Skeletal muscle tissue (tissue), 4 donors: Measurements from ENCODE around the gene FBXL7. TPM values are rescaled to one million over a fixed set of nuclear protein-coding genes. Genes with fewer than 3 reads are reported as not detected.

ENCODE experiments used
- H3K27ac ChIP-seq: one replicate; pipeline ENCODE4 v1.7.0; 2013; ENCODE audit warnings: mild to moderate bottlenecking, low read depth, low read length, inconsistent platforms
- H3K27me3 ChIP-seq, 3 donors: one replicate each; pipeline ENCODE4 v1.7.0; 2013; ENCODE audit warnings: low read length in 3 of 3; ENCODE audit not compliant: control insufficient read depth in 3 of 3, insufficient read depth in 3 of 3
- H3K36me3 ChIP-seq, 3 donors: one replicate each; pipeline ENCODE4 v1.7.0; 2013; ENCODE audit warnings: low read length in 3 of 3; ENCODE audit not compliant: control insufficient read depth in 3 of 3, insufficient read depth in 3 of 3
- H3K4me1 ChIP-seq, 3 donors: one replicate each; pipeline ENCODE4 v1.7.0; 2013; ENCODE audit warnings: low read length in 3 of 3, mild to moderate bottlenecking in 3 of 3; ENCODE audit not compliant: control insufficient read depth in 3 of 3, insufficient read depth in 3 of 3
- H3K4me3 ChIP-seq, 3 donors: one replicate each; pipeline ENCODE4 v1.7.0; 2013; ENCODE audit warnings: low read length in 3 of 3
- H3K9ac ChIP-seq, 3 donors: one replicate each; pipeline ENCODE4 v1.7.0; 2013; ENCODE audit warnings: low read length in 3 of 3, mild to moderate bottlenecking in 3 of 3, moderate library complexity in 2 of 3, low read depth in 1 of 3
- H3K9me3 ChIP-seq, 3 donors: one replicate each; pipeline ENCODE4 v1.7.0; 2013; ENCODE audit warnings: low read length in 3 of 3; ENCODE audit not compliant: control insufficient read depth in 3 of 3
- total RNA-seq: library from RNA; depleted of rRNA; stranded (reverse); fragments of >200 nt; gene quantifications from one replicate; pipeline ENCODE4 v1.2.3, GENCODE V29; 2014
- donor health status: Osteomylitis.

Gene FBXL7
- total RNA-seq, 1 donor from 2014 or later = 3.7 TPM

- Histone ChIP-seq H3K4me3 (no peak overlapping the region), H3K9ac (no peak overlapping the region), H3K9me3 (no peaks in the 10 kb centered on the region), H3K36me3 (no peaks in the 10 kb centered on the region), H3K27me3 (no peaks in the 10 kb centered on the region), H3K4me1 (no peaks in the 10 kb centered on the region), H3K27ac (no peak overlapping the region)
These were observed 456.6 kb downstream of the FBXL7 start for GRCh38 chr5:15956622-15957021.

GRCh38 chr5:15957124-15957523 lies 457.1 kb downstream of the FBXL7 start:
- Histone ChIP-seq H3K27me3 (no peaks in the 10 kb centered on the region), H3K36me3 (no peaks in the 10 kb centered on the region), H3K9ac (no peak overlapping the region), H3K9me3 (no peaks in the 10 kb centered on the region), H3K4me3 (no peak overlapping the region), H3K4me1 (no peaks in the 10 kb centered on the region), H3K27ac (no peak overlapping the region)

- no peak overlapping the region for H3K9ac ChIP-seq
- no peaks in the 10 kb centered on the region for H3K36me3 ChIP-seq
- no peak overlapping the region for H3K4me3 ChIP-seq
- no peak overlapping the region for H3K27ac ChIP-seq
- no peaks in the 10 kb centered on the region for H3K4me1 ChIP-seq
- H3K27me3 ChIP-seq = no peaks in the 10 kb centered on the region
- H3K9me3 ChIP-seq = no peaks in the 10 kb centered on the region
These were observed 459.6 kb downstream of the FBXL7 start for GRCh38 chr5:15959370-15960164.

- no peaks in the 10 kb centered on the region for H3K27me3 ChIP-seq
- no peaks in the 10 kb centered on the region for H3K4me1 ChIP-seq
- no peaks in the 10 kb centered on the region for H3K9me3 ChIP-seq
- H3K36me3 ChIP-seq = no peaks in the 10 kb centered on the region
- no peak overlapping the region for H3K27ac ChIP-seq
- H3K9ac ChIP-seq = no peak overlapping the region
- no peak overlapping the region for H3K4me3 ChIP-seq
These were observed 466.2 kb downstream of the FBXL7 start for GRCh38 chr5:15966066-15966640.

- no peak overlapping the region for H3K4me3 ChIP-seq
- H3K36me3 ChIP-seq = no peaks in the 10 kb centered on the region
- no peaks in the 10 kb centered on the region for H3K27me3 ChIP-seq
- no peaks in the 10 kb centered on the region for H3K9me3 ChIP-seq
- no peaks in the 10 kb centered on the region for H3K4me1 ChIP-seq
- H3K9ac ChIP-seq = no peak overlapping the region
- no peak overlapping the region for H3K27ac ChIP-seq
These were observed 466.7 kb downstream of the FBXL7 start for GRCh38 chr5:15966651-15967050.

- no peaks in the 10 kb centered on the region for H3K27me3 ChIP-seq
- H3K4me3 ChIP-seq = no peak overlapping the region
- no peaks in the 10 kb centered on the region for H3K36me3 ChIP-seq
- no peaks in the 10 kb centered on the region for H3K4me1 ChIP-seq
- no peak overlapping the region for H3K27ac ChIP-seq
- no peak overlapping the region for H3K9ac ChIP-seq
- H3K9me3 ChIP-seq = no peaks in the 10 kb centered on the region
These were observed 469.0 kb downstream of the FBXL7 start for GRCh38 chr5:15968993-15969392.

- H3K9me3 ChIP-seq = no peaks in the 10 kb centered on the region
- H3K9ac ChIP-seq = no peak overlapping the region
- no peaks in the 10 kb centered on the region for H3K4me1 ChIP-seq
- no peak overlapping the region for H3K27ac ChIP-seq
- H3K36me3 ChIP-seq = no peaks in the 10 kb centered on the region
- no peak overlapping the region for H3K4me3 ChIP-seq
- H3K27me3 ChIP-seq = no peaks in the 10 kb centered on the region
These were observed 477.9 kb downstream of the FBXL7 start for GRCh38 chr5:15977851-15978250.

GRCh38 chr5:15980835-15981234 lies 480.9 kb downstream of the FBXL7 start:
- no peaks in the 10 kb centered on the region for H3K9me3 ChIP-seq
- no peak overlapping the region for H3K9ac ChIP-seq
- no peak overlapping the region for H3K4me3 ChIP-seq
- H3K27me3 ChIP-seq = no peaks in the 10 kb centered on the region
- no peaks in the 10 kb centered on the region for H3K4me1 ChIP-seq
- H3K36me3 ChIP-seq = no peaks in the 10 kb centered on the region
- no peak overlapping the region for H3K27ac ChIP-seq

- Histone ChIP-seq H3K9me3 (no peaks in the 10 kb centered on the region), H3K36me3 (no peaks in the 10 kb centered on the region), H3K4me3 (no peak overlapping the region), H3K27ac (no peak overlapping the region), H3K27me3 (no peaks in the 10 kb centered on the region), H3K9ac (no peak overlapping the region), H3K4me1 (no peaks in the 10 kb centered on the region)
These were observed 483.4 kb downstream of the FBXL7 start for GRCh38 chr5:15983392-15983791.
